CD4-positive, alpha-beta T cell treated with Interleukin-21 for 1 hour (primary cell): Measurements from ENCODE around the gene ARL6IP4.

Experiments used
- DNase-seq: peaks from one replicate; pipeline ENCODE4 v3.0.0-alpha.2; 2020

Gene ARL6IP4

DNA sequence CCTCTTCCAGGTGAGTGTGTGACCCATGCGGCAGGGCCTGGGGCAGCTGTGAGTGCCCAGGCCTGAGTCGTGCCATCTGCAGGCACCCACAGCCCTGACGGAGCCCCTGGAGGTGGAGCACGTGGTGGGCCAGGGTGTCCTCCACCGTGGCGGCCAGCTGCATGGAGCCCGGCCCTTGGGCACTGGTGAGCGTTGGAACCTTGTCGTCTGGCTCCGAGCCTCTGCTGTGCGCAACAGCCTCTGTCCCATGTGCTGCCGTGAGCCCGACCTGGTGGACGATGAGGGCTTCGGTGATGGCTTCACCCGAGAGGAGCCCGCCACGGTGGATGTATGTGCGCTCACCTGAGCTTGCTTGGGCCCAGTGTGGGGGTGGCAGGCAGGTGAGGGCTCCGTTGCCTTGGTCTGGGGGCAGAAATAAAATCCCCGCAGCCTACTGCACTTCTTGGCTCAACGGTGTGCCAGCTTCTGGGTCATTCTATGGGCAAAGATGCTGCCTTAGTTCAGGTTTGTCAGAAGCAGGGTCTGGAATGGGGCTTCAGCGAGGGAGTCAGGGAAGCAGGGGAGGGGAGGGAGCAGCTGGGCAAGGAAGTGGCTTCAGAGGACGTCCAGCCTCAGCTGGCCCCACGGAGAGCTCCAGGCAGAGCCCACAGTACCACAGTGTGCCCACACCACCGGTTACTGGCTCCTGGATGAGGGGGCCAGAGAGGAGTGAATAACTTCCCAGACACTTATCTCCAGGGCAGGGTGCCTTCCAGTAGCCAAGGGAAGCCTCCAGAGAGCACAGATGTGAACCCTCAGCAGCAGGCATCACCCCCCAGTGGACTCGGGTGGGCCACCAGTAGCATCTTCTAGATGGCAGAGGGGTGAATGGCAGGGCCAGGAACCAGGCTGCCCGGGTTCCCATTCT, 1.2 kb upstream of the ARL6IP4 start:
- no peak for DNase-seq

DNA sequence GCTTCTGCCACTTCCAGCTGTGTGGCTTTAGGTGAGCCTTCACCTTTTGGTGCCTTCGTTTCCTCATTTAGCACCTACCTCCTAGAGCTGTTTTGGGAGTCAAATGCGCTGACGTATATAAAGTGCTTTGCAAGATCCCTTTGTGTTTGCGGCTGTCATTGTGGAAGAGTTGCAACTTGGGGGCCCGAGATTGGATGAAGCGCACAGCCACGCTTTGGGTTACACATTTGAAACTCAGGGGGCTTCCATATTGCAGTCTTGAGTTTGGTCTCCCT, 636 bp upstream of the ARL6IP4 start:
- no peak for DNase-seq

DNA sequence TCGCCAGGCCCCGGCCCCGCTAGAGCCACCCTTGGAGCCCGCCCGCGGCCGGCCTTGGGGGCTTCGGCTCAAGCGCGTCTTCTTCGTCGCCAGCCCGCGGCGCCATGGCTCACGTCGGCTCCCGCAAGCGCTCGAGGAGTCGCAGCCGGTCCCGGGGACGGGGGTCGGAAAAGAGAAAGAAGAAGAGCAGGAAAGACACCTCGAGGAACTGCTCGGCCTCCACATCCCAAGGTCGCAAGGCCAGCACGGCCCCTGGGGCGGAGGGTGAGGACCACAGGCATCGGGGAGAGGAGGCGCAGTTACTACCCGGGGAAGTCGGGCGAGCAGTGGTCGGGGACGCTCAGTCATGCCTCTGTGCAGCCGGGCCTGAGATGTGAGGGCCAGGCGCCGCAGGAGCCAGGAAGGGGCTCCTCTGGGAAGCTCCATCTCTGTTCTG, 573 bp downstream of the ARL6IP4 start:
- no peak for DNase-seq

DNA sequence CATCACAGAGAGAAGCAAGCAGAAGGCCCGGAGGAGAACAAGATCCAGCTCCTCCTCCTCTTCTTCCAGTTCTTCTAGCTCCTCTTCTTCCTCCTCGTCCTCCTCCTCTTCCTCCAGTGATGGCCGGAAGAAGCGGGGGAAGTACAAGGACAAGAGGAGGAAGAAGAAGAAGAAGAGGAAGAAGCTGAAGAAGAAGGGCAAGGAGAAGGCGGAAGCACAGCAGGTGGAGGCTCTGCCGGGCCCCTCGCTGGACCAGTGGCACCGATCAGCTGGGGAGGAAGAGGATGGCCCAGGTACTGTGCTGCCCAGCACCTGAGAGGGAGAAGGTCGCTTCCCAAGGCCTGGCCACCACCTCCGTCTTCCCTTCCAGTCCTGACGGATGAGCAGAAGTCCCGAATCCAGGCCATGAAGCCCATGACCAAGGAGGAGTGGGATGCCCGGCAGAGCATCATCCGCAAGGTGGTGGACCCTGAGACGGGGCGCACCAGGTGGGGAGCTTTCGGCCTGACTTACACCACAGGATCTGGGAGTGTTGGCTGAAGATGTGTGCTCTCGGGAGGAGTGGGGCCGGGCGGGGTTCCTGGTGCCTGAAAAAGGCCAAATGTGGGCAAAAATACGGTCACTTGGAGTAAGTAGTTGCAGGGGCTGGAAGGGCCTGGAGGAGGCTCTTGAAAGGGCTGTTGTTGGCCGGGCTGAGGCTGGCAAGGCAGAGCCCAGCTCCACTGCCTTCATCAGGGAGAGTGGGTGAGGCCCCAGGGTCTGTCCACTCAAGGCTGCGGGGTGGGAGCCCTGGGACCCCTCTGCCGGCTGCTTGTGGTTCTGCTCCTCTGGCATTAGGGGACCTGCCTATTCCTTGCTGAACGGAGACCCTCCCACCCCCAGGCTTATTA, 1.4 kb downstream of the ARL6IP4 start:
- no peak for DNase-seq

DNA sequence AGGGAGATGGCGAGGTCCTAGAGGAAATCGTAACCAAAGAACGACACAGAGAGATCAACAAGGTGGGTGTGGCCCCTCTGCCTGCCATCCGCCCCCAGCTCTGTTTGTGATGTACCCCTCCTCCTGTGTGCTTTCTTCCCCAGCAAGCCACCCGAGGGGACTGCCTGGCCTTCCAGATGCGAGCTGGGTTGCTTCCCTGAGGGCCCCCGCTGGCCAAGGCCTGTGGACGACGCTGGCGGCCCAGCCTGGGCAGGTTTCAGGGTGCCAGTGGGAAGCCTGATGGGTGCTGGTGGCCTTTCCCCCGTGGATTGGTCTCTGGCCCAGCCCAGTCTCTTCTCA, 2.0 kb downstream of the ARL6IP4 start:
- DNase-seq, result no peak

DNA sequence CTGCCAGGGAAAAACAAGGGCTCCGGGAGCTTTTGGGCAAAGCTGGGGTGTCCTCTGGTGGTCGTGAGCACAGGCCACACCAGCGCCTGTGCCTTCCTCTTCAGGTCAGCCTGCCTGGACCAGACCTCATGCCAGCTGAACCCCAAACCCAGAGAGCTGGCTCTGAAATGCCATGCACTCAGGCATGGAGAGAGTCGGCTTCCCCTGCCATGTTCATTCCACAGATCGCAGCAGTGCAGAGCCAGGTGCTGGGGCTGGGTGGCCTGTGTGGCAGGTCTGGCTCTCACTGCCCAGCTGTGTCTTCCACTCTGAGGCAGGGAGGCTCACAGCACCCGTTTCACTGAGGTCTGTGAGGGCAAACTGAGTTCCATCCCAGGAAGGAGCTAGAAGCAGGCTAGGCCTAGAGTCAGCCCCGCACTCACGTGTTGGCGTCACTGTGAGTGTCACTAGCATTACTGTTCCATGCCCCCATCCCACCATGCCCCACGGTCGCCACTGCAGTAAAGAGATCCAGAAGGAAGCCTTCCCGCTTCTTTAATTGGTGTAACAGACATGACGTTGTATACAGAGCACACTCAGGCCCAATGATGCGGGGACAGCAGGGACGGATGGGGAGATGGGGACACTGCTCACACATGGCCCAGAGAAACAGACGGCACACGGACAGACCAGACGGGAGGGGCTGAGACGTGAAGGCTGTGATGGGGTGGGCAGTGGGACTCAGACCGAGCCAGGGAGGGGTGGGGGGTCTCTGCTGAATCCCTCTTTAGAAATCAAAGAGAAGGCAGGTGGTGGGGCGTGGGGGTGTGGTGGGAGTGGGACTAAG, 2.7 kb downstream of the ARL6IP4 start:
- no peak for DNase-seq

DNA sequence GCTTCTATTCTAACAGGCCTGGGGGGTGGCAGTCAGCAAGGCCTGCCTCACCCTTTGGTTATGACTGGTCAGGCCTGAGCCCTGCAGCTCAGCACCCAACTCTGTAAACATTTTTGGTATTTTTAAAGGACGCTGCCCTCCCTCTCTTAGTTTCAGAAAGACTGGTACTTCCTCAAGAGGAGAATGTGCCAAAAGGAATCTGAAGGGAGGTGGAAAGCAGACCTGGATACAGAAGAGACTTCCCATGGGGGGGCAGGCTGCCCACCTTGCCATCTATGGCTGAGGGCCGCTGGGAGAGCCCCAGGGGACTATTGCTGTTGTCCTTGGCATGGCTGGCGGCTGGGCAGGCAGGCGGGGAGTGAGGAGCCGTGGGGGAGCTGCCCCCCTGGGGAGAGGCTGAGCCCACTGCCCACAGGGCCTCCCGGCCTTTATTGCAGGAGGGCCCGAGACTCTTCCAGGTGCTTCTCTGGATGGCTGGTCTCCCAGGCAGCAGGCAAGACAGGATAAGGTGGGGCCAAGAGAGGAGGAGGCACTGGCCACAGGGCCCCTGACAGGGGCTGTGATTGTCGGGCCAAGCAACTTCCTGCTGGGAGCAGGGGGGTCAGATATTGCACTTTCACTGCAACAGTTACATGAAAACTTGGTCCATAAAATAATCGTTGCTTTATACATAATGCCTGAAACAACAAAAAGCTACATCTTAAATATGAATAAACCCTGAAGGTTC, 3.5 kb downstream of the ARL6IP4 start:
- DNase-seq, result no peak

DNA sequence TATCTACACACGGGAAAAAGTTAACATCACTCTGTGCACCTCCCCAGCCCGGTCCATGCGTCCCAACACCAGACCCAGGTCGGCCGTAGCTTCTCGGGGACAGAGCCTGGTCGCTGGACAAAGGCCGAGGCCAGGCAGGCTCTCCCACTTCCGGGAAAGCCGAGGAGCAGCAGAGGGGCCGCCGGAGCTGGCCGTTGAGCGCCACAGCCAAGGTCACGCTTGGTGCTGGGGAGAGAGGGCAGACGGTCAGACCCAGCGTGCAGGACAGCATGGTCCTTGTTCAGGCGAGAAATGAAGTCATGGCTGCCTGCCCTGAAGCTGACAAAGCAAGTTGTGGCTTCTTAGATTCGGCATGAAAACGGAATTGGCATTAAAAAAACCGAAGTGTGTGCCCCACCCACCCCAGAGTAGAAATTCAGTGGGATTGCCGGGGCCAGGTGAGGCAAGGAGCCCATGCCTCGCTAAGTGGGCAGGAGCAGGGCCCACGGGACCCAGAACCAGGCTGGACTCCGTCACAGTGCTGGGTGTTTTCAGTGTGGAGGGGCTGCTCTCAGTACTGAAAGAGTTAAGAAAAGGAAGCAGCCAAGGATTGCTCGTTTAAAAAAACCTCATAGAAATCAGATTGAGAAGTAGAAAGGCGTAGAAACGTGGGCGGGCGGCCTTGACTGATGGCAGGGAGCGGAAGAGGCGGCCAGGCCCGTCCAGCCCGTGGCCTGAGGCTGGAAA, 4.3 kb downstream of the ARL6IP4 start:
- DNase-seq, result no peak

DNA sequence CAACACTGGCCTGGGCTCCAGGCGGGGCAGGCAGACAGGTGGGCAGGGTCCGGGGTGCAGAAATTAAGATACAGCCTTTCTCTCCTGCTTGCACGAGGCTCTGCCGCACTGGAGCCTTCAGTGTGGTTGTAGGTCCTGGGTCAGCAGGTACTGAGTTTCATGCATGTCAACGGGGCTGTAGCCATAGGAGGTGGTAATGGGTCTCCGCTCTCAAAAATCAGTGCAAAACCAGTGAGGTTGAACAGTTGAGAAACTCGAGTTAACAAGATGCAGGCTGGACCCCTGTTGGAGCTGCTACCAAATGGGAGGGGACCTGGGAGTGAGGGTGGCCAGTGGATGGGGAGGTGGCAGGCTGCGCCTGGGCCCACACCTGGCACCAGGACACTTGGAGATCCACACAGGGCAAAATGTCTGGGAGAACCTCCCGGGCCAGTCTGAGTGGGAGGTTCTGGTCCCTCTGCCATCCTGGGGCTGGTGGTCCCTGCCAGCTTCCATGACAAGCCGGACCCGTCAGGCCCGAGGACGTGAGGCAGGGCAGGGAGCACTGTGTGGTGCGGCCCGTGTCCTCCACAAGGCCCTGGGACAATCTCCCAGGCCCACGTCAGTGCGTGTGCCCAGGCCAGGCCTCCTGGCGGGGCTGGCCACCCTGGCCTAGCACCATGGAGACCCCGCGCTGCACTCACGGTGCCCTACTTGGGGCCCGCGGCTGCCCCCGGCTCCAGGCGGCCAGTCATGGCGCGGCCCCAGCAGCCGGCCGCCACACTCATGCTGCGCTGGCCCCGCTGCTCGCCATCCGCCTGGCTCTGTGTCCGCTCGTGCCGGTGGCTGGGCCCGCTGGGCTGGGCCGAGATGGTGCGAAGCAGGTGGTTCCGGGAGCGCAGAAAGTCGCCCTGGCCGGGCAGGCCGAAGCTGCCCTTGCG, 5.1 kb downstream of the ARL6IP4 start:
- DNase-seq, result no peak

DNA sequence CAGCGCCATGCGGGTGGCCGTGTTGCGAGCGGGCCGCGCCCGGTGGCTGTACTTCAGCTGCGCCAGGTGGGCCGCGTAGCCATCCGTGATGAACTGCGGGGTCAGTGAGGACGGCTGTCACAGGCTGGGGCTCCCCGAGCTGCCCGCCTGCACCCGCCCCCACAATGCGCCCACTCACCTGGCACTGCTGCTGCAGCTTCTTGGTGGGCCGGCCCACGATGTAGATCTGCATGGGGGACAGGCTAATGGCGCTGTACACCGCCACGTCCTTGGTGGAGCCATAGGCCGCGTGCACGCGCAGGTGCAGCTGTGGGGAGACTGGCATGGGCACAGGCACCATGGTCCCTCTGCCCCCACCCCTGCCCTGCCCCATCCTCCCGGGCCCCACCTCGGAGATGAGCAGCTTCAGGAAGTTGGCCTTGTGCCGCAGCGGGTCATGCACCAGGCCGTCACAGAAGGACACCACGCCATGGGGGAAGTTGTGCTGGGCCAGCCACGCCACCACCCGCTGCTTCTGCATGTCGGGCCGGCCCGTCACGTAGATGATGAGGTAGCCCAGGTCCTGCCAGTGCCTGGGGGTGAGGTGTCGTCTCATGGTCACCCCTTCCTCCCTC, 5.9 kb downstream of the ARL6IP4 start:
- DNase-seq, result no peak

DNA sequence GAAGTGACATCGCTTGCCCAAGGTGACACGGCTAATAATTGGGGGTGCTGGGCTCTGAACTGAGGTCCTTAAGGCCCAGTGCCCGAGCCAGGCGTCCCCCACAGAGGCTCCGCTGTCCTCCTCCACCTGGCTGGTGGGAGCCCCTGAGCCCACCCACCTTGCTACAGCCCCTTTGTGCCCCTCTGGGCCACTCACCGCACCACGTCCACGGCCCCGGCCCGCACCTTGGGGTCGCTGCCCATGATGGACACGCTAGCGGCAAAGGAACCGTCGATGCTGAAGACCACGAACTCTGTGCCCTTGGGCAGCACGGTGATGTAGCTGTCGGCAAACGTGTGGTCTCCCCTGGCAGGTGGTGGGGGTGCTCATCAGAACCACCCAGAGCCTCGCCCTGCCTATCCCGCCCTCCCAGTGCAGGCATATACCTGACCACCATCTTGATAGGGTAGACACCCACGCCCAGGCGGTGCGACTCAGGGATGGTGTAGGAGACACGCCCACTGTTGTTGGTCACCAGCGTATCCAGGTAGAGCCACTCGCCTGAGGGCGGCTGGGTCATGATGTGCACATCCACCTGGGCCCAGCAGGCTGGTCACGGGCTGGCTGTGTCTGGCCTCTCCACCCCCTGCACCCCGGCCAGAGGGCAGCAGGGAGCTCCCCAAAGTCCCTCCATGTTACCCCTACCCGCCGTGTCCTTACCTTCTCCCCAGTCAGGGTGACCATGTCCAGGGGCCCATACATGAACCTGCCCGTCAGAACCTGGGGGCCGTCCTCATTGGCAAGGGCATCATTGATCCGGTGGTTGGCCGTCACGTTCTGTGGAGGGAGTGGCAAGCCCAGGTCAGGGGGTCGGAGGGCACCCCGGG, 6.8 kb downstream of the ARL6IP4 start:
- DNase-seq, result no peak

DNA sequence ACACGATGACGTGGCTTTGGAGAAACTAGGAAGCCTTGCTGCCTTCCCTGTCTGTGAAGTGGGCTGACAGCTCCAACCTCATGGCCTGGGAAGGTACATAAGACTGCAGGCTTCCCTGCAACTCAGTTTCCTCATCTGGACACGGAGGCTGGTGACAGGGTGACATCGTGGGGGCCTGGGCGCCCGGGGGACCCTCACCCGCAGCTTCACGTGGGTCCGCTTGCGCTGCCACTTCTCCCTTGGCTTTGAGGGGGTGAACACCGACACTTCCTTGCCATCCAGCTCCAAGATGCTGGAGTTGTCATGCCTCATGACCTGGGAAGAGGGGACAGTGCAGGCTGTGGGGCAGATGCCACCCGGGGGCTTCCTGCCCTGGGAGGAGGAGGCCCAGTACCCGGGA, 7.6 kb downstream of the ARL6IP4 start:
- no peak for DNase-seq

DNA sequence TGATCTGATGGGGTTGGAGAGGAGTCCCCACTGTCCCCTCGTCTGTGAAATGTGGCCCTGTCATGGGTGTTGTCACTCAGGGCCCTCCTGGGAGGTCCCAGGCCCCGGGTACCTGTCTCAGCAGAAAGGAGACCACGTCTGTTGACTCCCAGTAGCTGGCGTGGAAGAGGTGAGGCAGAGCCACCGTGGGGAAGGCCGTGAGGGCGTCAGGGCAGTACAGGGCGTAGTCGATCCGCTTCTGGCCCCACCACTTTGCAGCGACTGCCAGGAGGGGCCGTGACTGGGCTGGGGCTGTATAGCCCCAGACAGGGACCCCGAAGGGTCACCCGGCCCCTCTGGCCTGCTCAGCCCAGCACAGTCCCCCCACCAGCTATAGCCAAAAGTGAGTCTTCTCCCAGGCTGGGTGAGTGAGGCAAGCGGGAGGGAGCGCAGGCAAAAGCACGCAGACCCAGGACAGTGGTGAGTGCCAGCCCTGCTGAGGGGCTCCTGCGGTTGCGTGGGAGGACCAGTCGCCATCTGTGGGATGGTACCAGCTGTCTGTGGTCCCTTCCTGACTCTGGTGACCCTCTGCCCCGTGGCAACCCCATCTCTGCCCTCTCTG, 8.2 kb downstream of the ARL6IP4 start:
- no peak for DNase-seq

DNA sequence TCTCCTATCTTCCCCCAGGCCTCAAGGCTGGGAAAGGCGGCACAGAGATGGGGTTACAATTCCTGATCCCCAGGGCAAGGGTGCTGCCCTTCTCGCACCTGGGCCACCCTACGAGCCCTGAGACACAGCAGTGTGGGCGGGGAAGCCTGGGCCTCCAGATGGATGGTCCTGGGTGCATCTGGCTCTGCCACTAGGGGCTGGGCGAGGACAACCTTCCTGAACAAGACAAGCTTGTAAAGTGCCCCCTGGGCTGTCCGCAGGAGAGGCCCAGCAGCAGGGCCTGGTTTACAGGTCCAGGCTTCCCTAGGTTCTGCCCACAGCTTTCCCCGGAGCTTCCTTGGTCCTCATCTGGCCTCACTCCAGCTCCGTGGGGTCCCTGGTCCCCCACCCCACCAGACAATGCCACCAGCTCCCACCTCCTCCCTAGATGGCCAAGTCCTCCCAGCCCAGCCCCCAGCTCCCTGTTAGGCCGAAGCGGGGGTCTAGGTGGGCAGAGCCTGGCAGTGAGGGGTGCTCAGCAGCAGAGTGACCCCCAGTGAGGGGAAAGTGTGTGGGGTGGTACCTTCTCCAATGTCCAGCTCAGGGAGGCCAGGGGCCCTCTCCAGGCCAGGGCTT, 8.9 kb downstream of the ARL6IP4 start:
- DNase-seq, result no peak

DNA sequence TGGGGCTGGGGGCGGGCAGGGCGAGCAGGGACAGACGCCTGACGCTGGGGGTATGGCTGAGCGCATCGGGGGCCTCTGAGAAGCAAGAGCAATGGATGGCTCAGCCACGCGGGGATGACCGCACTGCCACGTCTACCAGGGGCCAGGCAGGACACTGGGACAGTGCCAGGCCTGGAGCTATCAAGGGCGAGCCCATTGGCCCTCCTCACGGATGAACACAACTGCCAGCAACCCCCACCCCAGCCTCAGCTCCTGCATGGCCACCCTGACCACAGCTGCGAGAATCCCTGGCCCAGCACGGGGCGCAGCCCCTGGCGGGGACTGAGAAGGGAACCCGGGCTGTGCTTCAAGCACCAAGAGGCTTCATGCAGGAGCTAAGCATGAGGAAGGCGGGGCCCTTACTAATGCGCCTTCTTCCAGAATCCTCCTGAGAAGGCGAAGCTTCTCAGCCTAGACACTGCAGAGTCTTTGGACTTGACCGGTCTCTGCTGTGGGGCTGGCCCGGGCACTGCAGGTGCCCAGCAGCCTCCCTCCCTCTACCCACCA, 9.5 kb downstream of the ARL6IP4 start:
- DNase-seq, result no peak

DNA sequence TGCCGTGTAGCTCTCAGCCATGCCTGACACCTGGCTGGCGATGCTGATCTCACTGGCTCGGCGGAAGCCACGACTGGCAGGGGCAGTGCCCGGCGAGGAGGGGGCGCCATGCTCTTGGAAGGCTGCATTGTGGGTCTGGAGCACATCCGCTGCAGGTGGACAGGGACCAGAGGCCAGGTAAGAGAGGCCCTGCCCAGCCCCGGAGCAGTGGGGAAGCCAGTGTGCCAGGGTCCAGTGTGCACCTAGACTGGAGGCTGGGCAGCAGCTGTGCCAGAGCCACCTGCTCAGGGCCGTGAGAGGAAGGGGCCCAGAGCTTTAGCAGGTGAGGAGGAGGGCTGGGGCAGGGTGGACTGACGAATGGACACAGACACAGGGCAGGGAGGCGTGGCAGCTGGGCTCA, 10.1 kb downstream of the ARL6IP4 start:
- no peak for DNase-seq

DNA sequence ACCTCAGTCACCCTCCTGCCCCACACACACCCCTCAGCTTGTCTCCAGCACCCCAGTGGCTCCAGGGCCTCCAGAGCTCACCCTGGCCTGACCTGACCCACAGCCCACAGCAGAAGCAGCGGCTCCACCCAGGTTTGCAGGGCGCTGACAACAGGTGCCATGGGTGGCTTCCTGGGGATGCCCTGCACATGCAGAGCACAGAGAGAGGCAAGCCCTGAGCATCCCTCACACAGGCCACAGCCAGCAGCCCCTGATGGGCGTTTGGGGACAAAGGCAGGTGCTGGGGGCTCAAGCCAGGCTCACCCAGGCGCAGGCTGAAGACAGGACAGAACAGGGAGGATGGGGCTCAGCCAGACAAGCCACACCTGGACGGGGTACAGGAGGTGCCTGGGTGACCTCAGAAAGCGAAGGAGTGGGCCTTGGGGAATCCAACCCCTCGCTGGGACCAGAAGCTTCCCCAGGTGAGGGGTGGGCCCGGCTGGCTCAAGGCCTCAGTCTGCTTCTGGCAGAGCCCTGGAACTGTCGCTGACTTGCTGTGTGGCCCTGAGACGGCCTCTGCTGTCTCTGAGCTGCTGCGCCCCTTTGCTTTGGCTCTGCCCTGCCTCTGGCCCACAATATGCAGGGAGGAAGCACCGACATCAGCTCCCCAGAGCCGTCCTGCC, 10.6 kb downstream of the ARL6IP4 start:
- no peak for DNase-seq
